Cardiac fibroblast (primary cell): ENCODE results near the gene FKBP7.

ENCODE experiments used
- DNase-seq, 2 donors: peaks; one replicate each; pipeline versions ENCODE4 v3.0.0 to v3.0.0-alpha.2; 2010; ENCODE audit warnings: low read depth in 2 of 2
- H3K4me3 ChIP-seq, 2 donors: replicated peaks in 1 of 2; 1 replicate in 1 of 2; 2 replicates in 1 of 2; pipeline ENCODE4 v1.5.1; 2011; ENCODE audit warnings: low read depth in 2 of 2, low read length in 2 of 2, mild to moderate bottlenecking in 2 of 2, moderate library complexity in 1 of 2
- TF ChIP-seq, protein P1 (sequence below): IDR thresholded peaks from one replicate; pipeline ENCODE4 v1.5.1; 2011; ENCODE audit warnings: low read depth, mild to moderate bottlenecking, low read length, inconsistent platforms

Gene FKBP7

DNA sequence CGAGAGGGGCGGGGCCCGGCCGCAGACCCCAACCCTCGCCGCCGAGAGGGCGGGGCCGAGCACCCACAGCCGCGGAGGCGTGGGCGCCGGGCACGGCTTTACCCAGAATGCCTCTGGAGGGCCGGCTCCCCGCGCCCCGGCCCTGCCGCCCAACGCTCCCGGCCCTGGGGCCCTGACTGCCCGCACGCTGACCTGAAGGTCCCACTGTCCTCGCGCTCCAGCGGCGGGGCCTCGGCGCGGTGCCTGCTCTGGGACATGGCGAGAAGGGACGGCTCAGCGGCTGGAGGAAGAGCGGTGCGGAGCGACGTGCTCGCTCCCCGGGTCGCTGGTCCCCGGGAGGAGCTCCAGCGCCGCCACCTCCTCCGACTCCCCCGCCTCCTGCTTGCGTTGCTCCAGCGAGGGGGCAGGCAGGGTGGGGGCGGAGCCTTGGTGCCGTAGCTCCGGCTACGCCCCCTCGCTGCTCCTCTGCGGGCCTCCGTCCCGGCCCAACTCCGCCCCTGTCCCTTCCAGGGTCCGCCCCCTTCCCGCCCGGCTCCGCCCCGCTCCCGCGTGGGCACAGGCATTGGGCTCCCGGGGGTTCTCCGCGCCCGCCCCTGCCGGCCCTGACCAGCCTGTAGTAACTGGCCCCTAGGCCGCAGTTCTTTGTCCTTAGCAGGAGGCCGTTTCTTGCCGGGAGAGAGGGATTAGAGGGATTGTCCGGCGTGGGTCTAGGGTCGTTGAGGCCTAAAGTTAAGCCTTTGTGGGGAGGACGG is 27.4 kb downstream of the FKBP7 start, which contains the start of the genes PJVK and PRKRA:
Gene PJVK (plus strand): TSS at position 605 of the 752 bp plus-strand sequence. CDS start 2,032 bp downstream, outside the sequence.
Gene PRKRA (minus strand): TSS at position 402 of the 752 bp plus-strand sequence. CDS start 145 bp downstream, at position 257.
- peak; percentile 97 to 99 for DNase-seq
- peak within 1 kb of the TSS; percentile 82 to 91 for H3K4me3 ChIP-seq
- TF ChIP-seq, protein P1, sequence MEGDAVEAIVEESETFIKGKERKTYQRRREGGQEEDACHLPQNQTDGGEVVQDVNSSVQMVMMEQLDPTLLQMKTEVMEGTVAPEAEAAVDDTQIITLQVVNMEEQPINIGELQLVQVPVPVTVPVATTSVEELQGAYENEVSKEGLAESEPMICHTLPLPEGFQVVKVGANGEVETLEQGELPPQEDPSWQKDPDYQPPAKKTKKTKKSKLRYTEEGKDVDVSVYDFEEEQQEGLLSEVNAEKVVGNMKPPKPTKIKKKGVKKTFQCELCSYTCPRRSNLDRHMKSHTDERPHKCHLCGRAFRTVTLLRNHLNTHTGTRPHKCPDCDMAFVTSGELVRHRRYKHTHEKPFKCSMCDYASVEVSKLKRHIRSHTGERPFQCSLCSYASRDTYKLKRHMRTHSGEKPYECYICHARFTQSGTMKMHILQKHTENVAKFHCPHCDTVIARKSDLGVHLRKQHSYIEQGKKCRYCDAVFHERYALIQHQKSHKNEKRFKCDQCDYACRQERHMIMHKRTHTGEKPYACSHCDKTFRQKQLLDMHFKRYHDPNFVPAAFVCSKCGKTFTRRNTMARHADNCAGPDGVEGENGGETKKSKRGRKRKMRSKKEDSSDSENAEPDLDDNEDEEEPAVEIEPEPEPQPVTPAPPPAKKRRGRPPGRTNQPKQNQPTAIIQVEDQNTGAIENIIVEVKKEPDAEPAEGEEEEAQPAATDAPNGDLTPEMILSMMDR, result no peak

DNA sequence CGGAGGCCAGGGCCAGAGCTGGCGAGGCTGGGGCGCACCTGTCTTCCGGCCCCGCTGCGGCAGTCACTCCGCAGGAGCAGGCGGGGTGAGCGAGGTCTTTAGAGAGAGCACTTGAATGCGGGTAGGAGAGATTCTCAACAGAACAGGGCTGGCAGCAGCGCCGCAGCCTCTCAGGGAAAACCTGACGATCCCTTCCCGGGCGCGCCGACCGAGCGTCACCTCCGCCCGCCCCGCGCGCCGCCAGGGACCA is 28.0 kb downstream of the FKBP7 start:
- TF ChIP-seq, protein P1, result no peak
- peak overlapping the region; percentile 82 to 91 for H3K4me3 ChIP-seq
- DNase-seq, result no peak

DNA sequence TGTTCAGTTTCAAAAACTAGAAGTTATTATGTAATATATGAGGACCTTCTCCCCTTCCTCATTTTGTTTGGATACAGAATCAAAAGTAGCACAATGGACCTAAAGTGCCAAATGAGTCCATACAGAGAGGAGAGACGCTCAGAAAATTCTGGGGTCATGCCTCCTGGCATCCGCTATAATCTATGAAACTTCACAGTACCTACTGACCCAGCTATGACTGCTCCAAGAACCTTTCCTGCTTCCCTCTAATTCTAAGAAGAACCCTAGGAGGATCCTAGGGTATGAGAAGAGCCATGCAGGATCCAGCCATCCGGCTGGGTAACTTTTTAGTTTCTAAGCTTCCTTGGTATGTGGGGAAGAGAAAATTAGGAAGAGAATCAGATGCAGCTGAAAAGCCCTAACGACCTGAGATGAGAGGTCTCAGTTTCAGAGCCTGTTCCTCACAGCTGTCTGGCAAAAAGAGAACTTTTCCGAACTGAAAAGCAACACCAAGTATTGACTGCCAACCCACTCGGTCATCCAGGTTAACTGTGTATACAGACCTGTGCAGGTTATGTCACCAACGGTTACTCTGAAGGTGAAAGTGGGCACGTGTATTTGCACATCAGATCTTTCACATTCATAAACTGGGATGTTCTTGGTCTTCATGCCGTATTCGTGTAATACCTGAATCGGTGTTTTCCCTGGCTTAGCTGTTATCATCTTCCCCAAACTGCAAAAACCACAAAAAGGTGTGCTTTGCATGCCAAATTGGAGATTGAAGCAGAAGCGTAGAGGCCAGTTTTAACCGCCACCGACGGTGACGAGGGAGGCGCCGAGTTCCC is 28.5 kb downstream of the FKBP7 start:
- TF ChIP-seq, protein P1, result no peak
- peak overlapping the region; percentile 82 to 91 for H3K4me3 ChIP-seq
- peak in 1 of 2 donors; percentile 14 for DNase-seq

DNA sequence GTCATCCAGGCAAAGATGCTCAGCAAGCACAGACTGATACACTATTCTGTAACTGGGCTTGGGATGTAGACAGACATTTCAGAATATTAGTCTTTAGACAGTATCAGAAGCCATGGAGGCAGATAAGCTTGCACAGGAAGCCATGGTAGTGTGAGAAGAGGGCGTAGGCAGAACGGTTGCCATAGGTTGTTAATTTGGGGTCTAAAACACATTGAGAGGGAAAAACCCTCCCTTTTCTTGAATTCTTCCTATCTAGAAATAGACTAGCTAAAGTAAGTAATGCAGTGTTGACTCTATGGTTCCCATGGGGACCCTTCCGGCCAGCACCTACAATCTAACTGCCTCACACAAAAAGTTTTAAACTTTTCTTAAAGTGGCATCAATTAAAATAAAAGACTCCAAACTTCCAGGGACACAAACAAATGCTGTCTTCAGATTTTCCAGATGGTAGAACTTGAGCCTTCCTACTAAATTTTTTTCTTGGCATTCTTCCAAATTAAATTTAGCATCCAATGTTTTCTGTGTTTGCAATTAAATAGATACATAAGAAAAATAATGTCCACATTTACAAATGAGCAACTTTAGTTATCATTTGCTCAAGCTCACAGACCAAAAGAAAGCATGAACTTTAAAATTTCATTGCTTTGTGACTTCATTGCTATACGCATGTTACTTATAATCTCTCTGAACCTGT is 29.3 kb downstream of the FKBP7 start:
- peak in 1 of 2 donors; percentile 15 for DNase-seq
- TF ChIP-seq, protein P1, result no peak
- no peak overlapping the region for H3K4me3 ChIP-seq

DNA sequence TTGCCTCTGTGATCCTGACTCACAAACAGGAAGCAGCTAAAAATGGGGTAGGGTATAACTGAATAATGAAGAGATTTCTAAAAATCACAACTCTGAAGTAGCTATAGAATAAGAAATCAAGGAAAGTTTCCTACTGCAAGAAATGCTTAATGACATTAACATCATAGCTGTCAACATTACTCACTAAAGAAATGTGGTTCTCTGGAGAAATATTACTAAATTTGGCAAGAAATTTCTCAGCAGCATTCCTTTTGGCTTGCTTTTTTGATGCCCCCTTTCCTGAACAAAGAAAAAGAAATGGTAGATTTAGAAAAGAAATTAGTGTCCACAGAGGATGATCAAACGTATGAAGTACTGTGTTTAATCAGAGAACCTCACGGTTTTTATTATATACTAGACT is 37.0 kb downstream of the FKBP7 start:
- TF ChIP-seq, protein P1, result no peak
- no peak for DNase-seq

DNA sequence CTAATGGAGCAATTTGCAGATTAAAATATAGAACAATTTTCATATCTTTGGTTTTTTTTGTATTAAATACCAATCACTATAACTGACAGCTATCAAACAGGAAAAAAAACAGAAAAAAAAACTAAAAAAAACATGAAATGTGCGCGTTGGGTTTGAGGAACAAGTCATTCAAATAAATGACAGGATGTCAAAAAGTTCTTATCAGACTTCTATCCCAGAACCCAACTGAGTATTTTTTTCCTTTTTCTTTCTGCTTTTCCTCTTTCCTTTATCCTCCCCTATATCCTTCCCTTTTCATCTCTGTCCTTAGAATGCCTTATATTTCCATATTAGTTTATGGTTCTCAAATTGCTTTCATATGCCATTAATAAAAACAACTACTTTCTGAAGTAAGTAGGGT is 41.7 kb downstream of the FKBP7 start:
- TF ChIP-seq, protein P1, result no peak
- no peak for DNase-seq
- no peak overlapping the region for H3K4me3 ChIP-seq

More for the DNA sequence above, 37.0 kb downstream of the FKBP7 start:
- H3K4me3 ChIP-seq, result no peak overlapping the region
